Measurements from ENCODE around the gene MYRIP.

DNA sequence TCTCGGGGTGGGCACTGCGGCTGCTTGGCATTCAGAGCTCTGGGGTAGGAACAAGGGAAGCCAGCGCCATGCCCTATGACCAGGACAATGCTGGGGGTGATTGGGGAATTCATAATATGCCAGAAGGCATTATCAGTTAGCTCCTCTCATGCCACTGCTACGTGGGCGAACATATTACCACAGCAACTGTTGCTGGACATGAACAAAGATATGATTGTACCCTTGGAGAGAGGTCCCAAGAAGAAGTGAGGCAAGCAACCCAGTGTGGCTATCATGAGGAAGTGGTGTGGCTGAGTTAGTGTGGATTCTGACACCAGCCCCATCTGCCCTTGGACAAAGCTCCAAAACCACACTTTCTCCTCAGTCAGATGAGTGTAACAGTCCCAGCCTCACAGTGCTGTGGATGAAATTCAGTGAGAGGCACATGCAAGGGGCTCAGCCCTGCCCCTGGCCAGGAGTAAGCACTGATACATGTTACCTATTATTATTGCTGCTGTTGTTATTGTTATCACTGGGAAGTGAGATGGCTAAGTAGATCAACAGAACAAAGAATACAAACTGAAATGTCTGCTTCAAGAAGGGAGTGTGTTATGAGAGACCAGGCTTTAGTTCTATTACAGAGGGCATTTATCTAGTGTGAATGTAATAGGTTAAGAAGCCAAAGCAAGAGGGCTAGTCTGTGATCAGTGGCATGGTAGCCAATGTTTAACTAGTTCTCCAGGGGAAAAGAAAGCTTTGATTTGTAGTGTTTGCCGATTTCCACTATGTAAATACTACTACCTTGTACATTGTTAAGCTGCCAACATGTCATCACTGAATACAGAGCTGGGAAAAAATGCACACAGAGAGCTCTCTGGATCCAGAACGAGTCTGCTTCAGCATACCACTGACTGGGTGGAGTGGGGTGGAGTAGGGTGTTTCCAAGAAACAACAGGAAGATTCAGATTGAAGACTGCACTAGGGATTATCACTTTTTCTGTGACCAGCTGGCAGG lies 277.8 kb downstream of the MYRIP start:
- TF ChIP-seq, protein P1, sequence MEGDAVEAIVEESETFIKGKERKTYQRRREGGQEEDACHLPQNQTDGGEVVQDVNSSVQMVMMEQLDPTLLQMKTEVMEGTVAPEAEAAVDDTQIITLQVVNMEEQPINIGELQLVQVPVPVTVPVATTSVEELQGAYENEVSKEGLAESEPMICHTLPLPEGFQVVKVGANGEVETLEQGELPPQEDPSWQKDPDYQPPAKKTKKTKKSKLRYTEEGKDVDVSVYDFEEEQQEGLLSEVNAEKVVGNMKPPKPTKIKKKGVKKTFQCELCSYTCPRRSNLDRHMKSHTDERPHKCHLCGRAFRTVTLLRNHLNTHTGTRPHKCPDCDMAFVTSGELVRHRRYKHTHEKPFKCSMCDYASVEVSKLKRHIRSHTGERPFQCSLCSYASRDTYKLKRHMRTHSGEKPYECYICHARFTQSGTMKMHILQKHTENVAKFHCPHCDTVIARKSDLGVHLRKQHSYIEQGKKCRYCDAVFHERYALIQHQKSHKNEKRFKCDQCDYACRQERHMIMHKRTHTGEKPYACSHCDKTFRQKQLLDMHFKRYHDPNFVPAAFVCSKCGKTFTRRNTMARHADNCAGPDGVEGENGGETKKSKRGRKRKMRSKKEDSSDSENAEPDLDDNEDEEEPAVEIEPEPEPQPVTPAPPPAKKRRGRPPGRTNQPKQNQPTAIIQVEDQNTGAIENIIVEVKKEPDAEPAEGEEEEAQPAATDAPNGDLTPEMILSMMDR (conservative IDR thresholded peaks at IDR 0.05; ENCODE audit: low read depth, low read length): no peak
- TF ChIP-seq RAD21 (IDR thresholded peaks at IDR 0.05; ENCODE audit: low read length) (no peak), CHD1 (IDR thresholded peaks at IDR 0.05; ENCODE audit: low read depth, low read length) (no peak), MAFK (IDR thresholded peaks at IDR 0.05; ENCODE audit: low read depth, low read length) (no peak), BHLHE40 (IDR thresholded peaks at IDR 0.05; ENCODE audit: low read depth, low read length) (no peak), POLR2A (IDR thresholded peaks at IDR 0.05; ENCODE audit: low read depth, low read length) (no peak), MAZ (IDR thresholded peaks at IDR 0.05; ENCODE audit: borderline replicate concordance, low read depth, low read length) (no peak)
